Activated CD4-positive, alpha-beta memory T cell treated with anti-CD3 and anti-CD28 coated beads for 36 hours (primary cell): ENCODE data around the gene ANKRD28. TPM values are rescaled to one million over a fixed set of nuclear protein-coding genes. Genes with fewer than 3 reads are reported as not detected.
A peak's percentile ranks its signal among the peaks of the same experiment; 100 is the strongest.
"Not testable (repeated sequence)": the region's sequence is repeated elsewhere in the genome, so short reads cannot be mapped to it uniquely, and the experiment has no call there.

Experiments used
- CTCF ChIA-PET: fragments of 350-600 bp; sonication (Branson Sonifier 250); formaldehyde crosslinking; loops from one replicate; lab custom pipeline; 2021; ENCODE audit warnings: antibody characterized with exemption, inconsistent platforms; lab: Charles Lee
- POLR2A ChIA-PET: fragments of 350-600 bp; sonication (Branson Sonifier 250); formaldehyde crosslinking; loops from one replicate; lab custom pipeline; 2021; ENCODE audit warnings: antibody characterized with exemption; lab: Charles Lee
- DNase-seq: peaks from one replicate; pipeline ENCODE4 v3.0.0-alpha.2; 2020
- H3K27ac Mint-ChIP-seq: one replicate; pipeline ENCODE4 v1.8.0; 2021; ENCODE audit warnings: mixed read lengths
- H3K27me3 Mint-ChIP-seq: one replicate; pipeline ENCODE4 v1.8.0; 2021; ENCODE audit warnings: mixed read lengths
- H3K36me3 Mint-ChIP-seq: one replicate; pipeline ENCODE4 v1.8.0; 2021; ENCODE audit warnings: mixed read lengths
- H3K4me1 Mint-ChIP-seq: one replicate; pipeline ENCODE4 v1.8.0; 2021; ENCODE audit warnings: low read depth, mixed read lengths
- H3K4me3 Mint-ChIP-seq: one replicate; pipeline ENCODE4 v1.8.0; 2021; ENCODE audit warnings: mild to moderate bottlenecking, mixed read lengths
- H3K9me3 Mint-ChIP-seq: one replicate; pipeline ENCODE4 v1.8.0; 2021; ENCODE audit warnings: mixed read lengths
- intact Hi-C: fragments of 100-400 bp; cut with micrococcal nuclease; formaldehyde crosslinking; loops from one replicate; pipeline ENCODE4 v1.15.1; 2023
- total RNA-seq, 2 experiments: library from RNA; stranded (reverse); gene quantifications; one replicate each; pipeline ENCODE4 v1.2.3, GENCODE V29; 2021

Gene ANKRD28
- total RNA-seq, 2 experiments from 2014 or later, result 31.4 to 34.8 TPM

DNA sequence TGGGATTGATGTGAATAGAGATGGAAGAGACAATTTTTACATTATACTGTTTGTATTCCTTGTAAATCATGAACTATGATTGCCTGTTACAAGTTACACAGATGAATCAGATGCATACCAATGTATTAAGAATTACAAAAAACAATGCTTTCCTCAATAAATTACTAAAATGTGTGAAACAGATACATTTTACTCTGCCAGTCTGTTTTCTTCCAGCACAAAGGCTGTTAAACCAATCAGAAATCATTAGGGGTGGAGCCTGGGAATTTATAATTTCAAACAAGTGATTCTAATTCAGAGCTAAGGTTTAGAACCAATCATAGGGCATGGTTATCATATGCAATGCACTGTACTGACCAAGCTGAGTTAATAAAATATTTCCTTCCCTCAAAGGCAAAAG lies 21.8 kb upstream of the ANKRD28 start:
- CTCF ChIA-PET, result no interaction called here

GRCh38 chr3:15819043-15819442 lies 21.3 kb upstream of the ANKRD28 start:
- H3K27me3 Mint-ChIP-seq, result no peaks in the 10 kb centered on the region
- H3K4me1 Mint-ChIP-seq, result peaks cover 67% of the 10 kb centered on the region
- H3K27ac Mint-ChIP-seq, result no peak overlapping the region
- intact Hi-C loops, result loop anchor here (5.0 to 10.0 kb wide), 2 partner anchors 226 to 428 kb away; no protein-coding TSS in a partner anchor
- H3K36me3 Mint-ChIP-seq, result no peaks in the 10 kb centered on the region
- no peaks in the 10 kb centered on the region for H3K9me3 Mint-ChIP-seq
- POLR2A ChIA-PET, result no interaction called here
- H3K4me3 Mint-ChIP-seq, result no peak overlapping the region
- no peak for DNase-seq
- CTCF ChIA-PET, result no interaction called here

More for the DNA sequence above, 21.8 kb upstream of the ANKRD28 start:
- Mint-ChIP-seq H3K4me1 (peaks cover 67% of the 10 kb centered on the region), H3K9me3 (no peaks in the 10 kb centered on the region), H3K27ac (no peak overlapping the region), H3K27me3 (no peaks in the 10 kb centered on the region), H3K4me3 (no peak overlapping the region), H3K36me3 (no peaks in the 10 kb centered on the region)
- DNase-seq, result no peak
- intact Hi-C loops, result loop anchor here (5.0 to 10.0 kb wide), 2 partner anchors 225 to 428 kb away; no protein-coding TSS in a partner anchor
- POLR2A ChIA-PET, result no interaction called here

DNA sequence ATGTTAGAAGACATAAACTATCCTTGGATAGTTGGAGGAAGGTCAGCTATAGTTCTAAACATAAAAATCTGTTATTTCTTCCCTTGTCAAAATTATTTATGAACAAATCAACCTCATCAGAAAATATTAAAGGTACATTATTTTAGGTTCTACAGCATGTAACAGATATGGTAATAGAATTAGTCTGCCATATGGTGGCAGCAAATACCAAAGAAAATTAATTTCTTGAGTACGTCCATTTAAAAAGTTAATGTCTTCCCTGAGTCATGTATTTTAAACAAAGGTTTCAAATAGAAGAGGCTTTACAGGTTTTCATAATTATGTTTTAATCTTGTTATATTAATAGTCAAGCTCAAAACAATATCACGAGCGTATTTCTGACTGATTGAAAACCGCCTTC lies 17.9 kb upstream of the ANKRD28 start:
- intact Hi-C loops, result loop anchor here (2.0 to 10.0 kb wide), 3 partner anchors 229 to 432 kb away; no protein-coding TSS in a partner anchor
- CTCF ChIA-PET, result interaction anchor here (0.9 to 1.5 kb wide), 4 partner anchors 44 to 448 kb away, joined by 3 to 7 read pairs (median 4); no protein-coding TSS in a partner anchor
- no peak for DNase-seq
- Mint-ChIP-seq H3K36me3 (peaks cover 2% of the 10 kb centered on the region), H3K4me3 (no peak overlapping the region), H3K4me1 (peaks cover 48% of the 10 kb centered on the region), H3K27me3 (no peaks in the 10 kb centered on the region), H3K27ac (no peak overlapping the region), H3K9me3 (no peaks in the 10 kb centered on the region)
- POLR2A ChIA-PET, result no interaction called here

- POLR2A ChIA-PET, H3K36me3 Mint-ChIP-seq, H3K27me3 Mint-ChIP-seq, DNase-seq, H3K4me3 Mint-ChIP-seq, H3K27ac Mint-ChIP-seq, H3K9me3 Mint-ChIP-seq: not testable (repeated sequence)
- CTCF ChIA-PET, result interaction anchor here (0.5 to 2.4 kb wide), 4 partner anchors 11 to 386 kb away, joined by 3 to 30 read pairs (median 8); partner anchors contain the start of gene METTL6
- H3K4me1 Mint-ChIP-seq, result peaks cover 45% of the 10 kb centered on the region
- intact Hi-C loops, result loop anchor here (5.0 to 10.0 kb wide), 2 partner anchors 232 to 606 kb away; partner anchors contain the start of gene CAPN7
These were observed 15.3 kb upstream of the ANKRD28 start for GRCh38 chr3:15813079-15813478.

DNA sequence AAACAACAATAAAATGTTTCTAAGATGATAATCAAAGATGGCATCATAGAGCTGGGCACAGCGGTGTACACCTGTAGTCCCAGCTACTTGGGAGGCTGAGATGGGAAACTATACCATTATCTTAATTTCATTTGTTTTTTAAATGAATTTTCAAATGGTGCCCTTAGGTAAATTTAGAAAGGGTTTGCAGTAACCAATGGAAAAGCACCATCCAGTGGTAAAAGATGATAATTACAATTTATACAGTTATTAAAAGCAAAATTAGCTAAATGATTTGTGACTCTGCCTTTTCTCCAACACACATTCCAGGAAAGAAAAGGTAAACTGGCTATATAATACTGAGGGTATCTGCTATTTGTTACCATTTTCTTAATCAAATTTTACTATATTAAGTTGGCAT lies 14.4 kb upstream of the ANKRD28 start:
- H3K4me1 Mint-ChIP-seq, result peaks cover 45% of the 10 kb centered on the region
- no peaks in the 10 kb centered on the region for H3K27me3 Mint-ChIP-seq
- ChIA-PET CTCF (interaction anchor here (0.7 to 2.4 kb wide), 15 partner anchors 10 to 367 kb away, joined by 3 to 30 read pairs (median 3); no protein-coding TSS in a partner anchor), POLR2A (no interaction called here)
- H3K36me3 Mint-ChIP-seq, result peaks cover 2% of the 10 kb centered on the region
- H3K9me3 Mint-ChIP-seq, result no peaks in the 10 kb centered on the region
- H3K27ac Mint-ChIP-seq, result no peak overlapping the region
- DNase-seq, result no peak
- H3K4me3 Mint-ChIP-seq, result no peak overlapping the region
- intact Hi-C loops, result loop anchor here (1.0 to 10.0 kb wide), 3 partner anchors 182 to 605 kb away; partner anchors contain the start of gene CAPN7

- no peak for DNase-seq
- H3K27ac Mint-ChIP-seq, result no peak overlapping the region
- CTCF ChIA-PET, result interaction anchor here (0.9 to 2.3 kb wide), 6 partner anchors 9 to 210 kb away, joined by 3 to 14 read pairs (median 4); partner anchors contain the start of genes BTD and HACL1
- intact Hi-C loops, result loop anchor here (5.0 to 10.0 kb wide), 2 partner anchors 234 to 603 kb away; partner anchors contain the start of gene CAPN7
- no peaks in the 10 kb centered on the region for H3K27me3 Mint-ChIP-seq
- H3K36me3 Mint-ChIP-seq, result peaks cover 2% of the 10 kb centered on the region
- peaks cover 44% of the 10 kb centered on the region for H3K4me1 Mint-ChIP-seq
- H3K4me3 Mint-ChIP-seq, result no peak overlapping the region
- POLR2A ChIA-PET, result no interaction called here
- no peaks in the 10 kb centered on the region for H3K9me3 Mint-ChIP-seq
These were observed 12.9 kb upstream of the ANKRD28 start for GRCh38 chr3:15810702-15811101.

DNA sequence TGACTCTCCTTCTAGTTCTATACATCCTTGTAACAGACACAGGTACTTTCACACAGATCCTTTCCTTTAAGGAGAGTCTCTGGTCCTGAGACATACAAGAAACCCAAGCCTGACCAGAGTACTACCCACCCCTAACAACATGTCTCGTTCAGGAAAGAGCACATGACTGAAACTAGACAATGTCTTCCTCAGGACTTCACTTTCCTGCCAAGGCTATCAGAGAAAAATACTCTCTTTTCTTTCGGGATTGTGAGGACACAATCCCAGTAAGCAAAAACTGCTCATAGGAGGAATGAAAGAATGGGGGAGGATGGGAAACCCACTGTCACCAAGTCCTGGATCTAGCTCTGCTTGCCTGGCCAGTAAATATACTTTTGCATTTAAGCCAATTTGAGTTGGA lies 11.5 kb upstream of the ANKRD28 start:
- POLR2A ChIA-PET, result no interaction called here
- no peaks in the 10 kb centered on the region for H3K9me3 Mint-ChIP-seq
- peaks cover 48% of the 10 kb centered on the region for H3K4me1 Mint-ChIP-seq
- peaks cover 2% of the 10 kb centered on the region for H3K36me3 Mint-ChIP-seq
- no peak overlapping the region for H3K27ac Mint-ChIP-seq
- CTCF ChIA-PET, result interaction anchor here (0.6 to 1.9 kb wide), 2 partner anchors 12 to 329 kb away, joined by 3 to 6 read pairs; partner anchors contain the start of gene ANKRD28
- no peak overlapping the region for H3K4me3 Mint-ChIP-seq
- no peak for DNase-seq
- H3K27me3 Mint-ChIP-seq, result no peaks in the 10 kb centered on the region
- intact Hi-C loops, result no loop called here

- Mint-ChIP-seq H3K4me1 (peaks cover 51% of the 10 kb centered on the region), H3K27ac (no peak overlapping the region), H3K27me3 (no peaks in the 10 kb centered on the region), H3K4me3 (no peak overlapping the region), H3K36me3 (peaks cover 2% of the 10 kb centered on the region), H3K9me3 (no peaks in the 10 kb centered on the region)
- ChIA-PET CTCF (interaction anchor here (0.6 to 1.9 kb wide), 2 partner anchors 12 to 330 kb away, joined by 3 to 6 read pairs; partner anchors contain the start of gene ANKRD28), POLR2A (interaction anchor here (1.1 kb wide), 1 partner anchor 11 kb away, joined by 3 read pairs; the partner anchor contains the start of gene ANKRD28)
- no peak for DNase-seq
- intact Hi-C loops, result no loop called here
These were observed 11.0 kb upstream of the ANKRD28 start for GRCh38 chr3:15808679-15809310.

DNA sequence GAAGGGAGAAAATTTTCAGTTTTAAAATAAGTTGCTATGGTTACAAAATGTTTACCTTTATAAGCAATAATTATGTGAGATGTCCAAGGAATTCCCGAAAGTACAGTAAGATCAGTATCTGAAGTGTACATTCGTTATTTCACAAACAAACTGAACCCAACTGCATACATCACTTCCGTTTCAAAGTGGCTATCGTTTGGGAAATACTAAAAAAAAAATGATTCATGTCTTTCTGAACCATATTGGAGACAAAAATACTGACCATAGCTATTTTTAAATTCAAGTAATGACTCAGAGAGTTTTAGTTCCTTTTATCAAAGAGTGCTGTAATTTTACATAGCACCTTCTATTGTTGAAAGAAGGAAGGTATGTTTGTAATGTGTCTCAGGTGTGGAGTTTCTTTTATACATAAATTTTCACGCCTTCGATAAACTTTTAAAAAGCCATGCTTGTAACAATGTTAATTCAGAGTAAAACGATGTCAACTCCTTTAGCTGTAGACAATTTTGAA lies 8.0 kb upstream of the ANKRD28 start:
- POLR2A ChIA-PET, result interaction anchor here (1.3 kb wide), 1 partner anchor 9 kb away, joined by 8 read pairs; no protein-coding TSS in a partner anchor
- Mint-ChIP-seq H3K9me3 (no peaks in the 10 kb centered on the region), H3K4me1 (peaks cover 72% of the 10 kb centered on the region), H3K27me3 (no peaks in the 10 kb centered on the region), H3K27ac (peak overlapping the region; percentile 23), H3K36me3 (no peaks in the 10 kb centered on the region), H3K4me3 (no peak overlapping the region)
- intact Hi-C loops, result loop anchor here (1.0 kb wide), 1 partner anchor 170 kb away; no protein-coding TSS in a partner anchor
- CTCF ChIA-PET, result interaction anchor here (0.6 to 1.9 kb wide), 4 partner anchors 9 to 175 kb away, joined by 3 to 8 read pairs (median 4); partner anchors contain the start of gene ANKRD28
- no peak for DNase-seq

- no peaks in the 10 kb centered on the region for H3K36me3 Mint-ChIP-seq
- ChIA-PET POLR2A (no interaction called here), CTCF (no interaction called here)
- intact Hi-C loops, result loop anchor here (1.0 kb wide), 1 partner anchor 168 kb away; no protein-coding TSS in a partner anchor
- H3K4me3 Mint-ChIP-seq, result no peak overlapping the region
- H3K9me3 Mint-ChIP-seq, result no peaks in the 10 kb centered on the region
- peak; percentile 26 for DNase-seq
- no peaks in the 10 kb centered on the region for H3K27me3 Mint-ChIP-seq
- peak overlapping the region; percentile 57 for H3K27ac Mint-ChIP-seq
- H3K4me1 Mint-ChIP-seq, result peaks cover 72% of the 10 kb centered on the region
These were observed 6.8 kb upstream of the ANKRD28 start for GRCh38 chr3:15804553-15805095.

DNA sequence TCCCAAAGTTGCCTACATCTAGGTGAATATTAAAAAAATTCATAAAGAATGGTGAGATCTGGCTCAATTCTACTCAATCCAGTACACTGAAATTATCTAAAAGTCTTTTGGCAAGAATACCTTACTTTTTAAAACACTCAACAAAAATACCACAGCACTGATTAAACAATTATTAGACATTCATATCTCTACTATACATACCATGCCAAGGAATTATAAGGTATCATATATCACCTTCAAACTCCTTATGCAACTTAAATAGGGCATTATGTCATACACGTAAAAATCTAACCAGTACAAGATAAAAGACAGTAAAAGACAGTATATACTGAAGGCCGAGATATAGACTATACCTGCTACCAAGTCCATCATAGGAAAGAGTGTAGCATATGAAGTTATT lies 6.1 kb upstream of the ANKRD28 start:
- intact Hi-C loops, result no loop called here
- CTCF ChIA-PET, result no interaction called here

More for the DNA sequence above, 6.1 kb upstream of the ANKRD28 start:
- no peak overlapping the region for H3K4me3 Mint-ChIP-seq
- POLR2A ChIA-PET, result no interaction called here
- H3K27ac Mint-ChIP-seq, result no peak overlapping the region
- H3K27me3 Mint-ChIP-seq, result no peaks in the 10 kb centered on the region
- no peak for DNase-seq
- H3K36me3 Mint-ChIP-seq, result no peaks in the 10 kb centered on the region
- no peaks in the 10 kb centered on the region for H3K9me3 Mint-ChIP-seq
- peaks cover 70% of the 10 kb centered on the region for H3K4me1 Mint-ChIP-seq
